GM19438 (cell line): ENCODE results near the gene MAN2A2.

Experiments
- ATAC-seq: cut with Tn5 transposase; IDR thresholded peaks from one replicate; pipeline ENCODE4 v1.9.1; 2021; ENCODE audit warnings: low read depth; ENCODE audit not compliant: unreplicated experiment

Gene MAN2A2

GRCh38 chr15:90957031-90957790, 54.1 kb downstream of the MAN2A2 start:
- no peak for ATAC-seq

GRCh38 chr15:90957791-90958190, 54.7 kb downstream of the MAN2A2 start:
- no peak for ATAC-seq

GRCh38 chr15:90959028-90959595, 56.0 kb downstream of the MAN2A2 start:
- no peak for ATAC-seq

- ATAC-seq: no peak
These were observed 56.8 kb downstream of the MAN2A2 start for GRCh38 chr15:90959894-90960293.

DNA sequence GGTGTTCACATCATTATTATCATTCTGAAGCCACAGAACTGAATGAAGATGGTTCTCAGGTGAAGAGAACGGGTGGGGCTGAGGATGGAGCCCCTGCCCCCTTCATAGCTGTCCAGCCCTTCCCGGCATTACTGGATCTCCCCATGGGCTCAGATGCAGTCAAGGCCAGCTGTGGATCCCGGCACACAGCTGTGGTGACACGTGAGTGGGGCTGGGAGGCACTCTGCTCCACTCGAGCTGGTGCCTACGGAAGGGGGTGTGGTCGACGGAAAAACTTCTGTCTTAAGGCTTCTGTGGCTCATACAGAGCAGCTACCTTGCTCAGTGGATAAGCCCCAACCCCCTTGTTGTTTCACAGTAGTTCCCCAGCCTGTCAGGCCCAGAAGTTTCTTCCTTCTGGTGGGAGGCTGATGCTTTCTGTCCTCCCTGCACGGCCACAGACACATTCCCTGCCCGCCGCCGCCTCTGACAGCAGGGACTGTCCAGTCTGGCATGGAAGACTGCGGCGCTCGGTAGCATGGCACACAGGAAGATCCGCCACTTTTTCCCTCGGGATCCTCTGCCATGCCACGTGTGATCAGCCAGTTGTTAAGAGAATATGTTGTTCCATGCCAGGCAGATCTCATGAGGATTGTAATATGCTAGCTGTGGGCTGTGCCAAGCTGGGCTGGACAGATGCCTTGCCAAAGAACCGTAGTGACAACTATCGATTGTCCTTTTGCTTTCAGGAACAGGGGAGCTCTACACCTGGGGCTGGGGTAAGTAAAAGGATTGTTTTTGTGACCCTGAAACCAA, 57.4 kb downstream of the MAN2A2 start:
- ATAC-seq: no peak

- ATAC-seq: no peak
These were observed 58.9 kb downstream of the MAN2A2 start for GRCh38 chr15:90962021-90962420.

GRCh38 chr15:90966262-90966661, 63.2 kb downstream of the MAN2A2 start:
- no peak for ATAC-seq

DNA sequence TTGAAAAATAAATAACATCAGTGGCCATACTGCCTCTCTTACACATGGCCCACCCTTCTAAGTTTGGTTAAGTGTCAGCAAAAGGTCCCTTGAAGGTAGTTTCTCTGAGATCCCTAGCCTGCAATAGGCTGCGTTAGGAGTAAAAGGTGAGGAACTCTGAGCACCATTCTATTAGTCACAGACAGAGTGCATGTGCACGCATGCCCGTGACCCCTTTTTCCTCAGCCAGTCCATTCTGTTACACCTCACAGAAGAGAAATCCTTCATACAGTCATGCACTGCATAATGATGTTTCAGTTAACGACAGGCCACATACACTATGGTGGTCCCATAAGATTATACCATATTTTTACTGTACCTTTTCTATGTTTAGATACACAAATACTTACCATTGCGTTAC, 64.1 kb downstream of the MAN2A2 start:
- no peak for ATAC-seq

DNA sequence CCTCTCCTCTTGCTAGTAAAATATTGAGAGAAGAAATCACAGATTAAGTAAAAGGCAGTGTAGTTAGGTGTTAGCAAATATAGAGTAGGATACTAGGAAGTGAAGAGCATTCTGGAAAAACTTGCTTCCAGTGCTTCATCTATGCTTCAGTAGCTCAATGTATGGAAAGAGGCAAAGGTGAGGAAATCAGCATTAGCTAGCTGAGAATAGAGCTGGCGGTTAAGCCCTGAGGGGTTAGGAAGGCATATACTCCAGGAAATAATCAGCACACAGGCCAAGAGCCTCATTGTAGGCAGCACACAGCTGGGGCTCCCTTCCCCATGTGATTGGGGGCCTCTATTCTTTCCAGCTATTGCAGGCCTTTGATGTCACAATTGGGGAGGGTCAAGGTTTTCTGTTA, 65.3 kb downstream of the MAN2A2 start:
- no peak for ATAC-seq

DNA sequence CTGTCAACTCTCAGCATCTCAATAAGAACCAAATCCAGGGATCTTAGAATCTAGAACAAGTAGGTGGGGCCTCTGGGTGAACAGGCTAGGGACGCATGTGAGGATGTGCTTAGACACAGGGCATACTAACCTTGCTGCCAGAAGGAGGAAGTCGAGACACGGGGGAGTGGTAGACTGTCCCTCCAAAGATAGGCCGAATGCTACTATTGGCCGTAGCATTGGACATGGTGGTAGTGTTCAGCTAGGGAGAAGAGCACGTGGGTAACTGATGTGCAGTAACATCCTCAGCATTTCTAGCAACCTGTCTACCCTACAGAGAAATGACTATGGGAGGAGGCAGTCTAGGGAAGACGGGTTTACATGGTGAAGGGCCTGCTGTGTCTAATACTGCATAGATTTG, 67.2 kb downstream of the MAN2A2 start:
- no peak for ATAC-seq

GRCh38 chr15:90972133-90972532, 69.0 kb downstream of the MAN2A2 start:
- no peak for ATAC-seq
